ENCODE results near the gene FRMPD4.

- TF ChIP-seq POLR2AphosphoS5 (IDR thresholded peaks at IDR 0.05; ENCODE audit: borderline replicate concordance, low read depth, low read length): no peak
- no peak for TF ChIP-seq EZH2 (IDR thresholded peaks at IDR 0.05)
Observed at GRCh38 chrX:12673487-12673886, 535.2 kb downstream of the FRMPD4 start.

All from SK-N-MC (cell line).